Measurements from ENCODE around the gene PLEKHM2.

Gene PLEKHM2

DNA sequence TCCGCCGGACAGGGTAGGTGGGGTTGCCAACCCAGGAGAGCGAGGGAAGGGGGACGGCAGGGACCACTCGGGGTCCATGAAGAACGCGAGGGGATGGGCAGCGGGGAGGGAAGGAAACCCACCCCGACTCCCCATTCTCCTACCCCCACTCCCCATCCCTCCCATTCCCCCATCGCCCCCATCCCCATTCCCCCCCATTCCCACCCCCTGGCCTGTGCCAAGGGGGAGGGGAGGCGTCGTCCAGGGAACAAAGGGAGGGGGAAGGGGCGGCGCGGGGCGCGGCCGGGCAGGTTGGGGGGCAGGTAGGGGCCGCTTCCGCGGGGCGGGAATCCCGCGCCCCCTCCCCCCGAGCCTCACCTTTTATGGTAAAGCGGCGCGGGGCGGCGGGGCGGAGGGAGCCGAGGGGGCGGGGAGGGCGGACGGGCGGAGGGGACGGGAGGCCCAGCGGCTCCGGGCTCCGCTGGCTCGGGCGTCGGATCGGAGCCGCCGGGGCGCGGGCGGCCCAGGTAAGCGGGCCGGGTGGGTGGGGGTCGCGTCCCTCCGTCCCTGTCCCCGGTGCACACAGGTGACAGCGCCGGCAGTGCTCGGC, 74.3 kb downstream of the PLEKHM2 start, which contains the start of gene FBLIM1:
Gene FBLIM1, plus strand, starts transcription at position 453 of the 589 bp plus-strand sequence. CDS start 6,189 bp downstream, outside the sequence.
- DNase-seq (ENCODE audit: extremely low read depth, insufficient read length) = no peak
- no peak for TF ChIP-seq CTCF (IDR thresholded peaks at IDR 0.05; ENCODE audit: insufficient read depth, low read length, poor library complexity, severe bottlenecking)
- peaks cover 1% of the 10 kb centered on the region; the same call in 1 of the 2 replicates for H3K27me3 ChIP-seq (replicated peaks; ENCODE audit: control insufficient read depth, insufficient read depth, low read length)
- no peak within 1 kb of the TSS for H3K4me3 ChIP-seq (replicated peaks; ENCODE audit: low read depth, low read length)
- H3K36me3 ChIP-seq (ENCODE audit: control insufficient read depth, insufficient read depth, low read length) = no peaks in the 10 kb centered on the region

DNA sequence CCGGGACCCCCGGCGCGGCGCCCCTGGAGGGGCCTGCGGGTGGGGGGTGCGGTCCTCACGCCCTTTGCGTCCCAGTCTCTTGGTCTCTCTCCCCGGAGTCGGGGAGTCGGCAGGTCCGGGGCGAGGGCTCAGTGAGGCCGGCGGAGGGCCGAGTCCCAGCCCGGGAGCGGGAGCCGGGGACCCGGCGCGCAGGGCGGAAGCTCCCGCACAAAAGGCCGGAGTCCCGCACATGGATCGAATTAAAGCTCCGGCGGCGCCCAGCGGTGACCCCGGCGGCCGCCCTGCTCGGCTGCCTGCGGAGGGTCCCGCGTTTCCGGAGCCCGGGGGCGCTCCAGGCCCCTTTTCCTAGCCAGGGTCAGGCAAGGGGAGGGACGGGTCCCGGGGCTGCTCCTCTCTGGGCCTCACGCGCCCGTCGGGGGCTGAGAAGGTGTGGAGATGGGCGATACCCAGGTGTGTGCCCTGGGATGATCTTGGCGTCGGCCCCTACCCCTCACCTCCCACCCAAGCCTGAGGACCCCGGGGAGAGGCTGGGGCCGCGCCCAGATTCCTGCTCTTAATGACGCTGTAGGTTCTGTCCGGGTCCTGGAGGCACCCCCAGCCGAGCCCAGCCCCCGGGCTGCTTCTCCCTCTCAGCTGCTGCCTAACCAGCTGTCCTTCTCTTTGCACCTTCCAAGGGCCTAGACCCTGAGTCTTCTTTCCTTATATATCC, 75.0 kb downstream of the PLEKHM2 start:
- no peaks in the 10 kb centered on the region for H3K36me3 ChIP-seq (ENCODE audit: control insufficient read depth, insufficient read depth, low read length)
- H3K27me3 ChIP-seq (replicated peaks; ENCODE audit: control insufficient read depth, insufficient read depth, low read length) = peaks cover 1% of the 10 kb centered on the region; the same call in 1 of the 2 replicates
- DNase-seq (ENCODE audit: extremely low read depth, insufficient read length) = no peak
- no peak for TF ChIP-seq CTCF (IDR thresholded peaks at IDR 0.05; ENCODE audit: insufficient read depth, low read length, poor library complexity, severe bottlenecking)
- H3K4me3 ChIP-seq (replicated peaks; ENCODE audit: low read depth, low read length) = no peak overlapping the region

- Histone ChIP-seq H3K36me3 (ENCODE audit: control insufficient read depth, insufficient read depth, low read length) (no peaks in the 10 kb centered on the region), H3K4me3 (replicated peaks; ENCODE audit: low read depth, low read length) (no peak overlapping the region), H3K27me3 (replicated peaks; ENCODE audit: control insufficient read depth, insufficient read depth, low read length) (peaks cover 1% of the 10 kb centered on the region; the same call in 1 of the 2 replicates)
- no peak for DNase-seq (ENCODE audit: extremely low read depth, insufficient read length)
- no peak for TF ChIP-seq CTCF (IDR thresholded peaks at IDR 0.05; ENCODE audit: insufficient read depth, low read length, poor library complexity, severe bottlenecking)
Observed at GRCh38 chr1:15760520-15761211, 76.5 kb downstream of the PLEKHM2 start.

DNA sequence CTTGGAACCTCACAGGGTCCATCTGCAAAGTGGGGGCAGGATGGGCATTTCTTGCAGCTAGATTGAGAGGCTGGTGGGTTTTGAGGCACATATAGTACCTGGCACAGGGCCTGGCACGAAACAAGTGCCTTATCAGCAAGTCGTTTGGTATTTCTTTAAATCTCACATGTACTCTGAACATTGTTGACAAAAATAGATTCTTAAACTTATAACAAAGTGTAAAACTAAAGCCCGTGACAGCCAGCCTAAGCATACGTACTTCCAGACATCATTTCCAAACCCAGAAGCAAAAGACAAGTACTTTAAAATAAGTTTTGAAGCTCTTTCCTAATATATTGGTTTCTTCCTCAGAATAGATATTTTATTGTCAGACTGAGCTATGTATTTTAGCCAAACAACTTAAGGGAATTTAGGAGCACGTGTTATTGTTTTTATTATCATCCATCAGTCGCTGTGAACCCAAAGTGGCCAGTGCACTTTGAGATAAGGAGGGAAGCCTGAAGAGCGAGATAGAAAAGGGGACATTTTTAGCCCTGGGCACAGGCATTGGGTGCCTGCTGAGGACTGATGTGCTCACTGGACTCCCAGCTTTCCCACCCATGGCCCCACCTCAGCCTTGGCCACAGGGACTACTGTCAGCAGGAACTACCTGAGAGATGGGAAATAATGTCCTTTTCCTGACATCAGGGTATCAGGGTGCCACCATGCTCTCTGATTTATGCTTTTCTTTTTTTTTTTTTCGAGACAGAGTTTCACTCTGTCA, 77.4 kb downstream of the PLEKHM2 start:
- no peak overlapping the region for H3K4me3 ChIP-seq (replicated peaks; ENCODE audit: low read depth, low read length)
- no peaks in the 10 kb centered on the region; the same call in 1 of the 2 replicates for H3K27me3 ChIP-seq (replicated peaks; ENCODE audit: control insufficient read depth, insufficient read depth, low read length)
- TF ChIP-seq CTCF (IDR thresholded peaks at IDR 0.05; ENCODE audit: insufficient read depth, low read length, poor library complexity, severe bottlenecking) = no peak
- DNase-seq (ENCODE audit: extremely low read depth, insufficient read length) = no peak
- no peaks in the 10 kb centered on the region for H3K36me3 ChIP-seq (ENCODE audit: control insufficient read depth, insufficient read depth, low read length)

DNA sequence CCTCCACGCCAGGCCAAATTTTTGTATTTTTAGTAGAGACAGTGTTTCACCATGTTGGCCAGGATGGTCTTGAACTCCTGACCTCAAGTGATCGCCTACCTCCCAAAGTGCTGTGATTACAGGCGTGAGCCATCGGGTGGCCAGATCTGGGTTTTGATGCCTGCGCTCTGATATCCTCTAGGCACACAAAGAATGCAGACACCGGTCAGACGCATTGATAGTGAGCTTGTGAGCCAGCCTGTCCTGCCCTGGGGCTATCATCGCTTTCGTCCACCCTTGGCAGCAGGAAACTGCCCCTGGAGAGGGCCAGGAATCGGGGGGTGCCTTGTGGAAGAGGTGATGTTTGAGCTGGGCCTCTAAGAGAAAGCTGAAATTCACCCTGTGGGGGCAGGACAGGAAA, 78.4 kb downstream of the PLEKHM2 start:
- H3K36me3 ChIP-seq (ENCODE audit: control insufficient read depth, insufficient read depth, low read length) = no peaks in the 10 kb centered on the region
- no peak for TF ChIP-seq CTCF (IDR thresholded peaks at IDR 0.05; ENCODE audit: insufficient read depth, low read length, poor library complexity, severe bottlenecking)
- no peaks in the 10 kb centered on the region; the same call in 1 of the 2 replicates for H3K27me3 ChIP-seq (replicated peaks; ENCODE audit: control insufficient read depth, insufficient read depth, low read length)
- no peak for DNase-seq (ENCODE audit: extremely low read depth, insufficient read length)
- no peak overlapping the region for H3K4me3 ChIP-seq (replicated peaks; ENCODE audit: low read depth, low read length)

Measured in GM06990 (cell line).